Measurements from ENCODE around the gene ARHGDIB. TPM values are rescaled to one million over a fixed set of nuclear protein-coding genes. Genes with fewer than 3 reads are reported as not detected.

Gene ARHGDIB
- total and polyA plus RNA-seq, 2 experiments from 2014 or later, result 0.89 TPM; not detected in 1

- TF ChIP-seq ZNF462 (CRISPR knock-in tag; IDR thresholded peaks at IDR 0.05) (no peak), JUNB (IDR thresholded peaks at IDR 0.05; ENCODE audit: unreplicated experiment) (no peak), ZNF114 (CRISPR knock-in tag; IDR thresholded peaks at IDR 0.05) (no peak), CREB1 (CRISPR knock-in tag; IDR thresholded peaks at IDR 0.05; ENCODE audit: low read depth) (no peak), ETS1 (IDR thresholded peaks at IDR 0.05) (no peak), CTCF (conservative IDR thresholded peaks at IDR 0.05; ENCODE audit: low read depth in 2 of 2) (no peak), ZNF331 (CRISPR knock-in tag; IDR thresholded peaks at IDR 0.05; ENCODE audit: low read depth) (no peak)
Measured at GRCh38 chr12:14992673-14993072, 31.3 kb upstream of the ARHGDIB start (continued).

GRCh38 chr12:14991069-14991468 lies 29.7 kb upstream of the ARHGDIB start:
- no peaks in the 10 kb centered on the region for H3K27me3 Mint-ChIP-seq (ENCODE audit: insufficient read depth, low read depth, poor library complexity)
- H2AFZ ChIP-seq, result no peak overlapping the region
- no peak for DNase-seq (ENCODE audit: low spot score)
- no peak overlapping the region for H3K4me2 ChIP-seq
- H3K4me1 ChIP-seq (ENCODE audit: insufficient read depth), result no peaks in the 10 kb centered on the region
- H3K9me2 ChIP-seq (ENCODE audit: insufficient read depth), result no peaks in the 10 kb centered on the region
- no peak overlapping the region for H3K27ac ChIP-seq (ENCODE audit: low read depth)
- no peaks in the 10 kb centered on the region for H4K20me1 ChIP-seq (replicated peaks; ENCODE audit: insufficient read depth)
- no peaks in the 10 kb centered on the region for H3K79me2 ChIP-seq (replicated peaks; ENCODE audit: insufficient read depth)
- no peaks in the 10 kb centered on the region for H3K36me3 ChIP-seq (ENCODE audit: insufficient read depth)
- H3K27ac Mint-ChIP-seq, result no peak overlapping the region
- H3K36me3 Mint-ChIP-seq (ENCODE audit: low read depth), result no peaks in the 10 kb centered on the region
- H3K4me1 Mint-ChIP-seq, result no peaks in the 10 kb centered on the region
- H3K27me3 ChIP-seq (ENCODE audit: insufficient read depth), result no peaks in the 10 kb centered on the region
- ATAC-seq, result no peak
- H3F3A ChIP-seq (replicated peaks; ENCODE audit: low read depth), result no peaks in the 10 kb centered on the region
- H3K9me3 Mint-ChIP-seq, result no peaks in the 10 kb centered on the region; the same call in 2 of the 3 replicates
- no peak overlapping the region for H3K4me3 Mint-ChIP-seq
- H3K4me3 ChIP-seq, result no peak overlapping the region
- TF ChIP-seq CTCF (conservative IDR thresholded peaks at IDR 0.05; ENCODE audit: low read depth in 2 of 2) (no peak), ETS1 (IDR thresholded peaks at IDR 0.05) (no peak), POLR2AphosphoS5 (IDR thresholded peaks at IDR 0.05; ENCODE audit: low read depth) (no peak), CREB1 (CRISPR knock-in tag; IDR thresholded peaks at IDR 0.05; ENCODE audit: low read depth) (no peak), EZH2phosphoT487 (IDR thresholded peaks at IDR 0.05; ENCODE audit: unreplicated experiment) (no peak), STAT1 (IDR thresholded peaks at IDR 0.05; ENCODE audit: unreplicated experiment) (no peak)
